Lung microvascular endothelial cell (primary cell): ENCODE results near the gene CT55. TPM values are rescaled to one million over a fixed set of nuclear protein-coding genes. Genes with fewer than 3 reads are reported as not detected.
"Not testable (repeated sequence)": the region's sequence is repeated elsewhere in the genome, so short reads cannot be mapped to it uniquely, and the experiment has no call there.

Experiments
- DNase-seq, 2 donors: peaks; one replicate each; pipeline versions ENCODE4 v3.0.0 to v3.0.0-alpha.2; 2010; ENCODE audit warnings: low read depth in 2 of 2
- total RNA-seq: library from RNA; depleted of rRNA; stranded (reverse); fragments of >200 nt; gene quantifications from 2 replicates; pipeline ENCODE4 v1.2.1, GENCODE V29; 2014

The CT55 gene
- total RNA-seq = not detected in 2 replicates

- DNase-seq = no peak
Observed at GRCh38 chrX:135170877-135171519, at the start of gene CT55. CT55 (minus strand) TSS chrX:135171398; CDS start chrX:135171171, 227 bp downstream.

- DNase-seq = no peak
Observed at GRCh38 chrX:135213200-135213844, 42.1 kb upstream of the CT55 start.

GRCh38 chrX:135206427-135206826, 35.2 kb upstream of the CT55 start:
- not testable (repeated sequence) for DNase-seq

GRCh38 chrX:135200297-135200696, 29.1 kb upstream of the CT55 start:
- DNase-seq = no peak

- DNase-seq = no peak
Observed at GRCh38 chrX:135194684-135195083, 23.5 kb upstream of the CT55 start.

GRCh38 chrX:135193740-135194139, 22.5 kb upstream of the CT55 start:
- no peak for DNase-seq

- DNase-seq = no peak
Observed at GRCh38 chrX:135191838-135192237, 20.6 kb upstream of the CT55 start.

GRCh38 chrX:135185795-135186443, 14.7 kb upstream of the CT55 start:
- DNase-seq = peak; percentile 52 to 68

- no peak for DNase-seq
Observed at GRCh38 chrX:135178636-135179035, 7.4 kb upstream of the CT55 start.

GRCh38 chrX:135170468-135170867, 730 bp downstream of the CT55 start:
- no peak for DNase-seq

GRCh38 chrX:135169534-135169933, 1.7 kb downstream of the CT55 start:
- not testable (repeated sequence) for DNase-seq

GRCh38 chrX:135168486-135168885, 2.7 kb downstream of the CT55 start:
- no peak for DNase-seq

- DNase-seq = not testable (repeated sequence)
Observed at GRCh38 chrX:135154688-135155087, 16.5 kb downstream of the CT55 start.

GRCh38 chrX:135126145-135126544, 45.1 kb downstream of the CT55 start:
- not testable (repeated sequence) for DNase-seq

- DNase-seq = not testable (repeated sequence)
Observed at GRCh38 chrX:135120056-135120576, 51.1 kb downstream of the CT55 start, which contains the start of gene ETDB. ETDB (minus strand) TSS chrX:135120526; CDS start chrX:135119261, 1,265 bp downstream.

GRCh38 chrX:135116064-135116463, 55.1 kb downstream of the CT55 start:
- not testable (repeated sequence) for DNase-seq

GRCh38 chrX:135114392-135114791, 56.8 kb downstream of the CT55 start:
- DNase-seq = no peak

- DNase-seq = no peak
Observed at GRCh38 chrX:135112743-135113142, 58.5 kb downstream of the CT55 start.

GRCh38 chrX:135112096-135112729, 59.0 kb downstream of the CT55 start:
- peak; percentile 35 to 61 for DNase-seq

- no peak for DNase-seq
Observed at GRCh38 chrX:135109554-135109953, 61.6 kb downstream of the CT55 start.
